ENCODE results near the gene SEMA4A. TPM values are rescaled to one million over a fixed set of nuclear protein-coding genes. Genes with fewer than 3 reads are reported as not detected.
A peak's percentile ranks its signal among the peaks of the same experiment; 100 is the strongest.

The SEMA4A gene
- total RNA-seq, 2 donors from 2014 or later: 2.6 to 11.9 TPM

GRCh38 chr1:156211243-156211642 is 57.9 kb downstream of the SEMA4A start:
- TF ChIP-seq POLR2A (IDR thresholded peaks at IDR 0.05) (no peak), CTCF (IDR thresholded peaks at IDR 0.05) (no peak)
- H3K4me3 ChIP-seq: no peak overlapping the region
- H3K4me1 ChIP-seq: peaks cover 24% of the 10 kb centered on the region
- DNase-seq (no peak), ATAC-seq (no peak)
- peaks cover 0 to 2% of the 10 kb centered on the region in 2 donors for H3K36me3 ChIP-seq (replicated peaks in 1 of 2; ENCODE audit: insufficient read depth in 1 of 2, low read depth in 2 of 2)
- intact Hi-C loops (cut with DNase I): no loop called here
- H3K27me3 ChIP-seq: no peaks in the 10 kb centered on the region
- H3K27ac ChIP-seq: no peak overlapping the region
- no peaks in the 10 kb centered on the region for H3K9me3 ChIP-seq
- 83 to 97% methylated on average over 2 to 3 of the region's 3 CpGs for WGBS, 2 donors

- no peak for ATAC-seq
- no peaks in the 10 kb centered on the region for H3K27me3 ChIP-seq
- intact Hi-C loops (cut with DNase I): no loop called here
- peaks cover 24% of the 10 kb centered on the region for H3K4me1 ChIP-seq
- H3K27ac ChIP-seq: peak overlapping the region in 3 of 4 donors; percentile 89 to 99 (median 97)
- no peaks in the 10 kb centered on the region for H3K9me3 ChIP-seq
- peaks cover 0 to 2% of the 10 kb centered on the region in 2 donors for H3K36me3 ChIP-seq (replicated peaks in 1 of 2; ENCODE audit: insufficient read depth in 1 of 2, low read depth in 2 of 2)
- 75% methylated on average over 9 of the region's 9 CpGs for WGBS, 2 donors
- TF ChIP-seq CTCF (IDR thresholded peaks at IDR 0.05) (no peak), POLR2A (IDR thresholded peaks at IDR 0.05) (no peak)
- H3K4me3 ChIP-seq: no peak overlapping the region
- DNase-seq: no peak
These were observed 58.7 kb downstream of the SEMA4A start for GRCh38 chr1:156212130-156212529.

- Histone ChIP-seq H3K4me1 (peaks cover 33% of the 10 kb centered on the region), H3K27ac (peak within 1 kb of the TSS; percentile 89 to 99 (median 96)), H3K9me3 (no peaks in the 10 kb centered on the region), H3K36me3 (replicated peaks in 1 of 2; ENCODE audit: insufficient read depth in 1 of 2, low read depth in 2 of 2) (peaks cover 0 to 2% of the 10 kb centered on the region in 2 donors), H3K27me3 (no peaks in the 10 kb centered on the region), H3K4me3 (peak within 1 kb of the TSS; percentile 23 to 60)
- 0% methylated on average over 24 to 61 of the region's 61 CpGs for WGBS, 2 donors
- peak; percentile 80 to 91 (median 90) for TF ChIP-seq POLR2A (IDR thresholded peaks at IDR 0.05)
- peak in 3 of 7 experiments; percentile 11 to 23 (median 16) for TF ChIP-seq CTCF (IDR thresholded peaks at IDR 0.05)
- intact Hi-C loops (cut with DNase I): no loop called here
- DNase-seq: peak; percentile 96 to 98 (median 98)
- peak; percentile 98 for ATAC-seq
These were observed 59.7 kb downstream of the SEMA4A start, which contains the start of gene PMF1 for GRCh38 chr1:156212833-156213643. Gene PMF1 (plus strand): TSS chr1:156213007. CDS start chr1:156213016, 9 bp downstream.

- H3K27ac ChIP-seq: peak overlapping the region; percentile 89 to 99 (median 96)
- no peaks in the 10 kb centered on the region for H3K9me3 ChIP-seq
- H3K4me3 ChIP-seq: peak overlapping the region; percentile 23 to 60
- WGBS, 2 donors: 10 to 15% methylated on average over 11 of the region's 11 CpGs
- no peak for TF ChIP-seq CTCF (IDR thresholded peaks at IDR 0.05)
- no peak for TF ChIP-seq POLR2A (IDR thresholded peaks at IDR 0.05)
- H3K27me3 ChIP-seq: no peaks in the 10 kb centered on the region
- ATAC-seq (no peak), DNase-seq (no peak)
- H3K4me1 ChIP-seq: peaks cover 38% of the 10 kb centered on the region
- peaks cover 0 to 2% of the 10 kb centered on the region in 2 donors for H3K36me3 ChIP-seq (replicated peaks in 1 of 2; ENCODE audit: insufficient read depth in 1 of 2, low read depth in 2 of 2)
- intact Hi-C loops (cut with DNase I): no loop called here
These were observed 60.2 kb downstream of the SEMA4A start for GRCh38 chr1:156213644-156213966.

Data from body of pancreas (tissue), 4 donors.